IgD-negative memory B cell (primary cell): ENCODE measurements around the gene CPT1B. TPM values are rescaled to one million over a fixed set of nuclear protein-coding genes. Genes with fewer than 3 reads are reported as not detected.

Source experiments
- H3K27ac Mint-ChIP-seq, 3 donors: one replicate each; pipeline ENCODE4 v1.8.0; 2020 to 2022; ENCODE audit warnings: mild to moderate bottlenecking in 3 of 3, mixed read lengths in 3 of 3, moderate library complexity in 1 of 3
- H3K27me3 Mint-ChIP-seq: one replicate; pipeline ENCODE4 v1.8.0; 2021; ENCODE audit warnings: mixed read lengths
- H3K36me3 Mint-ChIP-seq: one replicate; pipeline ENCODE4 v1.8.0; 2020; ENCODE audit warnings: mild to moderate bottlenecking, mixed read lengths
- H3K4me1 Mint-ChIP-seq, 3 donors: one replicate each; pipeline ENCODE4 v1.8.0; 2020 to 2022; ENCODE audit warnings: mixed read lengths in 3 of 3, mild to moderate bottlenecking in 1 of 3
- H3K4me3 Mint-ChIP-seq, 4 donors: one replicate each; pipeline ENCODE4 v1.8.0; 2020 to 2022; ENCODE audit warnings: mild to moderate bottlenecking in 4 of 4, mixed read lengths in 4 of 4, moderate library complexity in 3 of 4
- H3K9me3 Mint-ChIP-seq, 3 donors: one replicate each; pipeline ENCODE4 v1.8.0; 2020 to 2021; ENCODE audit warnings: mixed read lengths in 3 of 3, mild to moderate bottlenecking in 1 of 3
- polyA plus RNA-seq: library from polyadenylated mRNA; unstranded; fragments of 300-500 nt; fragmentation: Illumina TruSeq; gene quantifications from one replicate; pipeline ENCODE4 v1.2.3, GENCODE V29; 2021

CPT1B gene
- polyA plus RNA-seq, 1 donor from 2014 or later = 1.6 TPM

GRCh38 chr22:50530580-50530876 is 47.7 kb downstream of the CPT1B start:
- H3K4me3 Mint-ChIP-seq = peak overlapping the region; percentile 90 to 97 (median 94)
- H3K27me3 Mint-ChIP-seq = no peaks in the 10 kb centered on the region
- no peaks in the 10 kb centered on the region for H3K36me3 Mint-ChIP-seq
- H3K4me1 Mint-ChIP-seq = peaks cover 36 to 38% (median 37%) of the 10 kb centered on the region in 3 donors
- no peaks in the 10 kb centered on the region for H3K9me3 Mint-ChIP-seq
- H3K27ac Mint-ChIP-seq = peak overlapping the region; percentile 98 to 100 (median 99)

GRCh38 chr22:50529897-50530579 is 48.2 kb downstream of the CPT1B start, which contains the start of gene TYMP:
TSS of gene TYMP (minus strand) at chr22:50530012. CDS start at chr22:50529709, 303 bp downstream.
- Mint-ChIP-seq H3K9me3 (no peaks in the 10 kb centered on the region), H3K4me1 (peaks cover 32 to 37% (median 34%) of the 10 kb centered on the region in 3 donors), H3K4me3 (peak within 1 kb of the TSS; percentile 90 to 97 (median 94)), H3K36me3 (no peaks in the 10 kb centered on the region), H3K27me3 (no peaks in the 10 kb centered on the region), H3K27ac (peak within 1 kb of the TSS; percentile 98 to 100 (median 99))

DNA sequence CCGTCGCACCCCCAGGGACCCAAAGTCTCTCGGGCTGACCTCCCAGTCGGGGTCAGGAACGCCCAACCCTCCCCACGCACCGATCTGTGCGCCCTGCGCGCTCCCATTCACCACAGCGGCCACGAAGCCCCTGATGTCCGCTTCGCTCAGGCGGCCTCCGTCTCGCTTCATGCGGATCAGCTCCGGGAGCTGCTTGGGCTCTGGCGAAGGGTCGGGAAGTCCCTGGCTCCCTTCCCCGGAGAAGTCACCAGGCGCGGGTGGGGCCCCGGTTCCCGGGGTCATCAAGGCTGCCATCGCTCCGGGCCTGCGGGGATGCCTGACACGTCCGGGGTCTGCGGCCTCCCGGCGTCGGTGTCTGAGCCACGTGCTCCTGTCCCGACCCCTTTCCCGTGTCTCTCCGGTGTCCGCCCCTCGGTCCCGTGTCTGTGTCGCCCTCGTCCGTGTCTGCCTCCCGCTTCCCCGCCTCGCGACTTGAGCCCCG is 48.8 kb downstream of the CPT1B start:
- H3K4me1 Mint-ChIP-seq = peaks cover 34 to 37% (median 35%) of the 10 kb centered on the region in 3 donors
- H3K4me3 Mint-ChIP-seq = peak overlapping the region; percentile 55 to 95 (median 82)
- no peaks in the 10 kb centered on the region for H3K9me3 Mint-ChIP-seq
- H3K36me3 Mint-ChIP-seq = no peaks in the 10 kb centered on the region
- H3K27ac Mint-ChIP-seq = peak overlapping the region in 2 of 3 donors; percentile 92 to 98
- H3K27me3 Mint-ChIP-seq = no peaks in the 10 kb centered on the region

- Mint-ChIP-seq H3K9me3 (no peaks in the 10 kb centered on the region), H3K4me1 (peaks cover 31 to 32% (median 32%) of the 10 kb centered on the region in 3 donors), H3K27ac (peak overlapping the region; percentile 92 to 98 (median 95)), H3K36me3 (no peaks in the 10 kb centered on the region), H3K27me3 (no peaks in the 10 kb centered on the region), H3K4me3 (peak overlapping the region; percentile 71 to 94 (median 85))
Measured at GRCh38 chr22:50528682-50529415, 49.4 kb downstream of the CPT1B start.

GRCh38 chr22:50527921-50528681 is 50.1 kb downstream of the CPT1B start:
- Mint-ChIP-seq H3K4me1 (peaks cover 24 to 29% (median 25%) of the 10 kb centered on the region in 3 donors), H3K4me3 (peak overlapping the region; percentile 79 to 96 (median 90)), H3K9me3 (no peaks in the 10 kb centered on the region), H3K27ac (peak overlapping the region; percentile 94 to 98 (median 95)), H3K27me3 (no peaks in the 10 kb centered on the region), H3K36me3 (no peaks in the 10 kb centered on the region)

GRCh38 chr22:50526834-50527801 is 51.1 kb downstream of the CPT1B start:
- Mint-ChIP-seq H3K4me3 (peak overlapping the region; percentile 79 to 96 (median 90)), H3K27me3 (no peaks in the 10 kb centered on the region), H3K4me1 (peaks cover 18 to 22% (median 20%) of the 10 kb centered on the region in 3 donors), H3K36me3 (no peaks in the 10 kb centered on the region), H3K27ac (peak overlapping the region; percentile 94 to 98 (median 95)), H3K9me3 (no peaks in the 10 kb centered on the region)

GRCh38 chr22:50526108-50526833 is 52.0 kb downstream of the CPT1B start:
- Mint-ChIP-seq H3K27ac (peak overlapping the region; percentile 94 to 98 (median 95)), H3K27me3 (no peaks in the 10 kb centered on the region), H3K36me3 (no peaks in the 10 kb centered on the region), H3K4me1 (peaks cover 18 to 22% (median 20%) of the 10 kb centered on the region in 3 donors), H3K9me3 (no peaks in the 10 kb centered on the region), H3K4me3 (peak overlapping the region; percentile 79 to 96 (median 90))

- H3K4me3 Mint-ChIP-seq = peak overlapping the region; percentile 80 to 96 (median 90)
- peak overlapping the region; percentile 71 to 89 (median 86) for H3K27ac Mint-ChIP-seq
- no peaks in the 10 kb centered on the region for H3K36me3 Mint-ChIP-seq
- H3K4me1 Mint-ChIP-seq = peaks cover 18 to 20% (median 18%) of the 10 kb centered on the region in 3 donors
- H3K27me3 Mint-ChIP-seq = no peaks in the 10 kb centered on the region
- H3K9me3 Mint-ChIP-seq = no peaks in the 10 kb centered on the region
Measured at GRCh38 chr22:50525858-50526107, 52.4 kb downstream of the CPT1B start.

DNA sequence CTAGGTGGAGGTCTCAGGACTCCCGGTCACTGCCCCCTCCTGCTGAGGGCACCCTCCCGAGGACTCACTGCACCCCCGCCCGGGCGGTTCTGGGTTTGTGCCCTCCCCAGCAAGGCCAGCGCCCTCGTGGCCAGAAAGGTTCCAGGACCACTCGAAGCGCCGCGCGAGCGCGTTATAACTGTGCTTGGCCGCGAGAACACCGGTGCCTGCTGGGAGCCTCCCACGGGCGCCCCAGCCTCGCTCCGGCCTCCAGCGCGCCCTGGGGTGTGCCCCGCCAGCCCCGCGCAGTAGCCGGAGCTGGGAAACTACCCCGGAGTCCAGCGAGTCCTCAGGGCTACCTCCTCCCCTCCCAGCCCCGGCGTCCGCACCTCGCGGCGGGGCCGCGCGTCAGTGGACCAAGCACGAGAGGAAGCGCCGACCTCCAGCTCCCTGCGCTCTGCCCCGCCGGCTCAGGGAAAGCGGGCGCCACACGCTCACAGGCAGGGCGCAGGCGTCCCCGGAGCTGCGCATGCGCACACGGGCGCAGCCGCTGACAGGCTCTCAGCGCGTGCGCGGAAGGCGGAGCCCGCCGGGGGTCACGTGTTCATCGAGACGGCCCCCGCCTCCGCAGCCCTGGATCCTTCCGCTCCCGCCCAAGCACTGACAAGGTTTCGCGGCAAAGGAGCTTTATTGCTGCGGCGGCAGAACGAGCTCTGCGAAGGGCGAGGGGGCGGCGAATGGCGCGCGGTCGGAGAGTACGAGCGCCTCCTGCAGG is 52.9 kb downstream of the CPT1B start, which contains the start of gene SCO2:
Gene SCO2, minus strand, starts transcription at position 495 of the 754 bp plus-strand sequence. CDS start 1,187 bp downstream, outside the sequence.
- Mint-ChIP-seq H3K36me3 (no peaks in the 10 kb centered on the region), H3K4me3 (peak within 1 kb of the TSS; percentile 80 to 96 (median 91)), H3K27ac (peak within 1 kb of the TSS; percentile 88 to 98 (median 94)), H3K4me1 (peaks cover 18 to 20% (median 18%) of the 10 kb centered on the region in 3 donors), H3K27me3 (no peaks in the 10 kb centered on the region), H3K9me3 (no peaks in the 10 kb centered on the region)

GRCh38 chr22:50524676-50525103 is 53.5 kb downstream of the CPT1B start:
- Mint-ChIP-seq H3K9me3 (no peaks in the 10 kb centered on the region), H3K4me3 (peak overlapping the region; percentile 80 to 96 (median 91)), H3K27ac (peak overlapping the region; percentile 83 to 89 (median 88)), H3K4me1 (peaks cover 18 to 20% (median 18%) of the 10 kb centered on the region in 3 donors), H3K27me3 (no peaks in the 10 kb centered on the region), H3K36me3 (no peaks in the 10 kb centered on the region)

GRCh38 chr22:50523806-50524675 is 54.2 kb downstream of the CPT1B start:
- Mint-ChIP-seq H3K27ac (peak overlapping the region; percentile 83 to 89 (median 88)), H3K9me3 (no peaks in the 10 kb centered on the region), H3K4me3 (peak overlapping the region; percentile 80 to 96 (median 91)), H3K4me1 (peaks cover 18 to 20% (median 18%) of the 10 kb centered on the region in 3 donors), H3K27me3 (no peaks in the 10 kb centered on the region), H3K36me3 (no peaks in the 10 kb centered on the region)

- Mint-ChIP-seq H3K4me1 (peaks cover 16 to 17% (median 16%) of the 10 kb centered on the region in 3 donors), H3K27ac (peak overlapping the region in 2 of 3 donors; percentile 10 to 53), H3K36me3 (no peaks in the 10 kb centered on the region), H3K4me3 (peak overlapping the region in 3 of 4 donors; percentile 8 to 70 (median 68)), H3K27me3 (no peaks in the 10 kb centered on the region), H3K9me3 (no peaks in the 10 kb centered on the region)
Measured at GRCh38 chr22:50523458-50523805, 54.8 kb downstream of the CPT1B start.
